Smooth muscle cell (in vitro differentiated cells): ENCODE measurements around the gene NBEAL2. TPM values are rescaled to one million over a fixed set of nuclear protein-coding genes. Genes with fewer than 3 reads are reported as not detected.

Experiments
- DNase-seq: peaks from one replicate; lab custom pipeline; 2025; ENCODE audit not compliant: unreplicated experiment; lab: John Stamatoyannopoulos, UW
- H2AFZ ChIP-seq: fragments of 200-600 bp; sonication (generic); 2 replicates; pipeline ENCODE4 v1.6.0; 2016; ENCODE audit warnings: antibody characterized with exemption, low read depth, mild to moderate bottlenecking
- H3F3A ChIP-seq: fragments of 200-600 bp; sonication (generic); 2 replicates; pipeline ENCODE4 v1.6.0; 2017; ENCODE audit warnings: antibody characterized with exemption, low read depth
- H3K27ac ChIP-seq: fragments of 200-600 bp; sonication (generic); 2 replicates; pipeline ENCODE4 v1.5.1; 2016; ENCODE audit warnings: low read depth, mild to moderate bottlenecking
- H3K27me3 ChIP-seq: fragments of 200-600 bp; sonication (generic); 2 replicates; pipeline ENCODE4 v1.6.1; 2016; ENCODE audit warnings: low read depth, mild to moderate bottlenecking
- H3K36me3 ChIP-seq: fragments of 200-600 bp; sonication (generic); 2 replicates; pipeline ENCODE4 v1.5.1; 2016; ENCODE audit warnings: low read depth
- H3K4me1 ChIP-seq: fragments of 200-600 bp; sonication (generic); 2 replicates; pipeline ENCODE4 v1.5.1; 2016; ENCODE audit warnings: low read depth
- H3K4me2 ChIP-seq: fragments of 200-600 bp; sonication (generic); 2 replicates; pipeline ENCODE4 v1.6.0; 2016; ENCODE audit warnings: mild to moderate bottlenecking
- H3K4me3 ChIP-seq: fragments of 200-600 bp; sonication (generic); 2 replicates; pipeline ENCODE4 v1.5.1; 2016; ENCODE audit warnings: mild to moderate bottlenecking
- H3K79me2 ChIP-seq: fragments of 200-600 bp; sonication (generic); 2 replicates; pipeline ENCODE4 v1.6.0; 2016; ENCODE audit warnings: low read depth, mild to moderate bottlenecking
- H3K9ac ChIP-seq: fragments of 200-600 bp; sonication (generic); 2 replicates; pipeline ENCODE4 v1.6.0; 2016; ENCODE audit warnings: low read depth
- H3K9me3 ChIP-seq: fragments of 200-600 bp; sonication (generic); replicated peaks from 2 replicates; pipeline ENCODE4 v1.5.1; 2016; ENCODE audit warnings: low read depth
- H4K20me1 ChIP-seq: fragments of 200-600 bp; sonication (generic); 2 replicates; pipeline ENCODE4 v1.6.0; 2016; ENCODE audit warnings: low read depth
- WGBS: methylation state at CpG from one replicate; pipeline ENCODE4 v1.1.7; 2016; ENCODE audit warnings: low lambda C conversion rate; 5-methylcytosine and 5-hydroxymethylcytosine counted together
- polyA plus RNA-seq: library from polyadenylated mRNA; unstranded; fragments of >200 nt; fragmentation: Nextera tagmentation; extraction: Ambion mirVana; gene quantifications from 2 replicates; pipeline ENCODE4 v1.2.1, GENCODE V29; 2016
- total RNA-seq: library from RNA; depleted of rRNA; stranded (reverse); fragments of >200 nt; gene quantifications from 2 replicates; pipeline ENCODE4 v1.2.3, GENCODE V29; 2014
- TF ChIP-seq, protein P1 (sequence below): fragments of 200-600 bp; sonication (generic); IDR thresholded peaks from 2 replicates; pipeline ENCODE4 v1.5.1; 2017; ENCODE audit warnings: borderline replicate concordance, mild to moderate bottlenecking, antibody characterized with exemption; ENCODE audit not compliant: insufficient read depth, poor library complexity, severe bottlenecking

NBEAL2 gene
- total and polyA plus RNA-seq, 2 experiments from 2014 or later, result 4.1 to 11.9 TPM

DNA sequence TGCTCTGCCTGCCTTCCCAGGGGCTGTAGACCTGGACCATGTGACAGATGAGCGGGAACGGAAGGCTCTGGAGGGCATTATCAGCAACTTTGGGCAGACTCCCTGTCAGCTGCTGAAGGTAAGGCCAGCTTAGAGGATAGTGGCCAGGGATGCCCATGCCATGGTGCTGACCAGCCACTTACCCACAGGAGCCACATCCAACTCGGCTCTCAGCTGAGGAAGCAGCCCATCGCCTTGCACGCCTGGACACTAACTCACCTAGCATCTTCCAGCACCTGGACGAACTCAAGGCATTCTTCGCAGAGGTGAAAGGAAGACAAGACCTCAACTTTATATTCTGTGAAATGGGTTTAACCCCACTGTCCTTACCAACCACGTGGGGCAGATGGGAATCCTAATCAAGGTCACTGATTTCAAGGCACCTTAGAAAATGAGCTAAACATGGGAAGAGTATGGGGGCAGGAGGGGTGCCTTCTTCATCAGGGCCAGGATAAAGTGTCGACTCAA lies 26.7 kb downstream of the NBEAL2 start:
- H3K4me3 ChIP-seq, result no peak overlapping the region
- no peak overlapping the region for H3K4me2 ChIP-seq
- no peaks in the 10 kb centered on the region for H3K9me3 ChIP-seq
- peaks cover 8% of the 10 kb centered on the region for H3K4me1 ChIP-seq
- H2AFZ ChIP-seq, result no peak overlapping the region
- H3K27ac ChIP-seq, result no peak overlapping the region
- TF ChIP-seq, protein P1, sequence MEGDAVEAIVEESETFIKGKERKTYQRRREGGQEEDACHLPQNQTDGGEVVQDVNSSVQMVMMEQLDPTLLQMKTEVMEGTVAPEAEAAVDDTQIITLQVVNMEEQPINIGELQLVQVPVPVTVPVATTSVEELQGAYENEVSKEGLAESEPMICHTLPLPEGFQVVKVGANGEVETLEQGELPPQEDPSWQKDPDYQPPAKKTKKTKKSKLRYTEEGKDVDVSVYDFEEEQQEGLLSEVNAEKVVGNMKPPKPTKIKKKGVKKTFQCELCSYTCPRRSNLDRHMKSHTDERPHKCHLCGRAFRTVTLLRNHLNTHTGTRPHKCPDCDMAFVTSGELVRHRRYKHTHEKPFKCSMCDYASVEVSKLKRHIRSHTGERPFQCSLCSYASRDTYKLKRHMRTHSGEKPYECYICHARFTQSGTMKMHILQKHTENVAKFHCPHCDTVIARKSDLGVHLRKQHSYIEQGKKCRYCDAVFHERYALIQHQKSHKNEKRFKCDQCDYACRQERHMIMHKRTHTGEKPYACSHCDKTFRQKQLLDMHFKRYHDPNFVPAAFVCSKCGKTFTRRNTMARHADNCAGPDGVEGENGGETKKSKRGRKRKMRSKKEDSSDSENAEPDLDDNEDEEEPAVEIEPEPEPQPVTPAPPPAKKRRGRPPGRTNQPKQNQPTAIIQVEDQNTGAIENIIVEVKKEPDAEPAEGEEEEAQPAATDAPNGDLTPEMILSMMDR, result no peak
- H3K36me3 ChIP-seq, result no peaks in the 10 kb centered on the region
- peaks cover 12% of the 10 kb centered on the region for H3F3A ChIP-seq
- WGBS, result 92% methylated on average over 9 of the region's 9 CpGs
- H3K27me3 ChIP-seq, result no peaks in the 10 kb centered on the region
- no peaks in the 10 kb centered on the region for H4K20me1 ChIP-seq
- no peak for DNase-seq
- H3K9ac ChIP-seq, result no peak overlapping the region
- H3K79me2 ChIP-seq, result no peaks in the 10 kb centered on the region

DNA sequence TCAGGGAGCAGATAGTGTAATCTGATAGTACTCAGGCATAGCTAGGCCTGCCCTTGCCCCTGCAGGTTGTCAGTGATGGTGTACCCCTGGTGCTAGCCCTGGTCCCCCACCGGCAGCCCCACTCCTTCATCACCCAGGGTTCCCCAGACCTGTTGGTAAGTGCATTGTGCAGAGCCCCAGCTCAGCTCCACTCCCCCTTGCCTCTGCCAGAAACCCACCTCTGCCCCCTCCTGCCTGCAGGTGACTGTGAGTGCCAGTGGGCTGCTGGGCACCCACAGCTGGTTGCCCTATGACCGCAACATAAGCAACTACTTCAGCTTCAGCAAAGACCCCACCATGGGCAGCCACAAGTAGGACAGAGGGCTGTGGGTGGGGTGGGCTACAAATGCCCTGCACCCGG lies 27.5 kb downstream of the NBEAL2 start:
- Histone ChIP-seq H3K79me2 (no peaks in the 10 kb centered on the region), H4K20me1 (no peaks in the 10 kb centered on the region), H3K27ac (no peak overlapping the region), H3K4me2 (no peak overlapping the region), H3K9ac (no peak overlapping the region), H2AFZ (no peak overlapping the region), H3K27me3 (no peaks in the 10 kb centered on the region), H3K4me1 (peaks cover 8% of the 10 kb centered on the region), H3K9me3 (no peaks in the 10 kb centered on the region), H3K36me3 (no peaks in the 10 kb centered on the region), H3K4me3 (no peak overlapping the region), H3F3A (peaks cover 15% of the 10 kb centered on the region)
- TF ChIP-seq, protein P1, result no peak
- WGBS, result 100% methylated on average over 2 of the region's 3 CpGs
- no peak for DNase-seq

DNA sequence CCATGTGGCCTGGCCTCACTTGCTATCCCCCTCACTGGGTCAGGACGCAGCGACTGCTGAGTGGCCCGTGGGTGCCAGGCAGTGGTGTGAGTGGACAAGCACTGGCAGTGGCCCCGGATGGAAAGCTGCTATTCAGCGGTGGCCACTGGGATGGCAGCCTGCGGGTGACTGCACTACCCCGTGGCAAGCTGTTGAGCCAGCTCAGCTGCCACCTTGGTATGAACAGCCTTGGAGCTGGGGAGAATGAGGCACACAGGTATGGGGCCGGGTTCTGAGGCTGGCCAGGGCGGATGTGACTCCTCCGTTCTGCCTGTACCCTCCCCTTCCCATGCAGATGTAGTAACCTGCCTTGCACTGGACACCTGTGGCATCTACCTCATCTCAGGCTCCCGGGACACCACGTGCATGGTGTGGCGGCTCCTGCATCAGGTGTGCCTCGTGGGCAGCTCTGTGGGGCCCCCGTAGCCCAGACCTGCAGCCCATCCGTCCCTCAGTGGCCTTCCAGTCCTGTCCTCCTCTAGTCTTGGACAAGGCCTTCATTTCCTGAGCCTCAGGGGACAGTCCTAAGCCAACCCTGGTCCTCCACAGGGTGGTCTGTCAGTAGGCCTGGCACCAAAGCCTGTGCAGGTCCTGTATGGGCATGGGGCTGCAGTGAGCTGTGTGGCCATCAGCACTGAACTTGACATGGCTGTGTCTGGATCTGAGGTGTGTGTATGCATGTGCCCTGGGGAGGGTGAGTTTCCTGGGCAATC lies 28.2 kb downstream of the NBEAL2 start:
- Histone ChIP-seq H3F3A (peaks cover 15% of the 10 kb centered on the region), H2AFZ (no peak overlapping the region), H3K9ac (no peak overlapping the region), H3K4me3 (no peak overlapping the region), H3K4me1 (peaks cover 8% of the 10 kb centered on the region), H3K79me2 (no peaks in the 10 kb centered on the region), H3K4me2 (no peak overlapping the region), H3K27me3 (no peaks in the 10 kb centered on the region), H3K9me3 (no peaks in the 10 kb centered on the region), H4K20me1 (no peaks in the 10 kb centered on the region), H3K27ac (no peak overlapping the region), H3K36me3 (no peaks in the 10 kb centered on the region)
- 96% methylated on average over 16 of the region's 16 CpGs for WGBS
- DNase-seq, result no peak
- TF ChIP-seq, protein P1, result no peak

DNA sequence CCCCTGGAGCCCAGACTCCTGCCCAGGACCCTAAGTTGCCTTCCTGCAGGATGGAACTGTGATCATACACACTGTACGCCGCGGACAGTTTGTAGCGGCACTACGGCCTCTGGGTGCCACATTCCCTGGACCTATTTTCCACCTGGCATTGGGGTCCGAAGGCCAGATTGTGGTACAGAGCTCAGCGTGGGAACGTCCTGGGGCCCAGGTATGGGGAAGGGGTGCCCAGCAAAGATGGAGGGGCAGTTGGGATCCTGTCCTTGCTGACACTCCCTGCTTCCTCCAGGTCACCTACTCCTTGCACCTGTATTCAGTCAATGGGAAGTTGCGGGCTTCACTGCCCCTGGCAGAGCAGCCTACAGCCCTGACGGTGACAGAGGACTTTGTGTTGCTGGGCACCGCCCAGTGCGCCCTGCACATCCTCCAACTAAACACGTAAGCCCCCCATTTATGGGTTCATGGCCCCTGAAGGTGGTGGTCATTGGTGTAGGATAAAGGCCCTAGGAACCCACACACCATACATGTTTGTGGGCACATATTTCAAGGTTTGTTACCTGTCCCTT lies 28.8 kb downstream of the NBEAL2 start:
- H3K4me2 ChIP-seq, result no peak overlapping the region
- WGBS, result 97% methylated on average over 13 of the region's 13 CpGs

More for the DNA sequence above, 28.8 kb downstream of the NBEAL2 start:
- no peak for DNase-seq
- Histone ChIP-seq H3K36me3 (no peaks in the 10 kb centered on the region), H3K9me3 (no peaks in the 10 kb centered on the region), H3K79me2 (no peaks in the 10 kb centered on the region), H3K27me3 (no peaks in the 10 kb centered on the region), H3K4me3 (no peak overlapping the region), H3F3A (peaks cover 15% of the 10 kb centered on the region), H3K9ac (no peak overlapping the region), H4K20me1 (no peaks in the 10 kb centered on the region), H3K4me1 (peaks cover 8% of the 10 kb centered on the region), H3K27ac (no peak overlapping the region), H2AFZ (no peak overlapping the region)
- TF ChIP-seq, protein P1, result no peak
